ENCODE measurements around the gene MGRN1. TPM values are rescaled to one million over a fixed set of nuclear protein-coding genes. Genes with fewer than 3 reads are reported as not detected.

The MGRN1 gene
- total RNA-seq, 4 donors from 2014 or later, result 37.5 to 59.1 (median 42.7) TPM

DNA sequence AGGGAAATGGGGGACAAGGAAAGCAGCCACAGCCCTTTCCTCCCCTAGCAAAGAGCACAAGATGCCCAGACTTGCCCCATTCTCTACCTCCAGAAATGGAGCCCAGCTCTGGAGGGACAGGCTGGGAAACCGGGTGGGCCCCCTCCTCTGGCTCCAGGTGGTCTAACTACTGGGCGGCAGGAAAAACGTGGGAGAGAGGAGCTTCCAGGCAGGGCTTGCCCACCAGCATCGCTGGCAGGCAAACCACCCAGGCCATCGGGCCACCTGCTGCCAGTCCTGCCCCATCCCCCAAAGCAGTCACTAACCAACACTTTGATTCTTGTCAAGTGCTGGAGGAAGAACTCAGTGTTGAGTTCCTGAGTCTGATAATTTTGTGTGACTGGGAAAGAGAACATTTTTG lies 93.8 kb downstream of the MGRN1 start:
- Histone ChIP-seq H3K36me3 (peaks cover 0 to 71% (median 0%) of the 10 kb centered on the region in 3 donors), H3K4me3 (no peak overlapping the region)

DNA sequence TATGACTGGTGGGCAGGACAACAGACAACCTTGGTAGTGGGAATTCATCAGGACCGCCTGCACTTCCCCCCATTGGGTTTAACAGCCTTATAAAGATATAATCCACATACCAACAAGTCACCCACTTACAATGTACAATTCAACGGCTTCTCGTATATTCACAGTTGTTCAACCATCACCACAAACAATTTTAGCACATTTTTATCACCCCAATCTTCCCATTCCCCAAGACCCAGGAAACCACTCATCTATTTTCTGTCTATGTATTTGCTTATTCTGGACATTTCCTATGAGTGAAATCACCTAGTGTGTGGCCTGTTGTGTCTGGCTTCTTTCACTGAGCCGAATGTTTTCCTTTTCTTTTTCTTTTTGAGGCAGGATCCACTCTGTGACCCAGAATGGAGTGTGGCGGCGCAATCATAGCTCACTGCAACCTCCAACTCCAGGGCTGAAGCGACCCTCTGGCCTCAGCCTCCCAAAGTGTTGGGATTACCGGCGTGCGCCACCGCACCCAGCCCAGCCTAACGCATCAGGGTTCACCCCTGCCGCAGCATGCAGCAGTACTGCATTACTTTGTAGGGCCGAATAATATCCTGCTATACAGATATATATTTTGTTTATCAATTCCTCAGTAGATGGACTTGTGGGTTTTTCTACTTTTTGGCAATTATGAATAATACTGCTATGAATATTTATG lies 98.6 kb downstream of the MGRN1 start:
- no peak overlapping the region for H3K27ac ChIP-seq
- no peak overlapping the region for H3K4me3 ChIP-seq
- TF ChIP-seq EP300 (IDR thresholded peaks at IDR 0.05) (no peak), POLR2A (IDR thresholded peaks at IDR 0.05) (no peak)
- TF ChIP-seq, protein P1, sequence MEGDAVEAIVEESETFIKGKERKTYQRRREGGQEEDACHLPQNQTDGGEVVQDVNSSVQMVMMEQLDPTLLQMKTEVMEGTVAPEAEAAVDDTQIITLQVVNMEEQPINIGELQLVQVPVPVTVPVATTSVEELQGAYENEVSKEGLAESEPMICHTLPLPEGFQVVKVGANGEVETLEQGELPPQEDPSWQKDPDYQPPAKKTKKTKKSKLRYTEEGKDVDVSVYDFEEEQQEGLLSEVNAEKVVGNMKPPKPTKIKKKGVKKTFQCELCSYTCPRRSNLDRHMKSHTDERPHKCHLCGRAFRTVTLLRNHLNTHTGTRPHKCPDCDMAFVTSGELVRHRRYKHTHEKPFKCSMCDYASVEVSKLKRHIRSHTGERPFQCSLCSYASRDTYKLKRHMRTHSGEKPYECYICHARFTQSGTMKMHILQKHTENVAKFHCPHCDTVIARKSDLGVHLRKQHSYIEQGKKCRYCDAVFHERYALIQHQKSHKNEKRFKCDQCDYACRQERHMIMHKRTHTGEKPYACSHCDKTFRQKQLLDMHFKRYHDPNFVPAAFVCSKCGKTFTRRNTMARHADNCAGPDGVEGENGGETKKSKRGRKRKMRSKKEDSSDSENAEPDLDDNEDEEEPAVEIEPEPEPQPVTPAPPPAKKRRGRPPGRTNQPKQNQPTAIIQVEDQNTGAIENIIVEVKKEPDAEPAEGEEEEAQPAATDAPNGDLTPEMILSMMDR (IDR thresholded peaks at IDR 0.05), result no peak
- 92 to 94% methylated on average over 14 of the region's 14 CpGs for WGBS, 2 donors
- H3K27me3 ChIP-seq, result no peaks in the 10 kb centered on the region
- peaks cover 0 to 74% (median 6%) of the 10 kb centered on the region in 3 donors for H3K36me3 ChIP-seq
- H3K9me3 ChIP-seq, result no peaks in the 10 kb centered on the region
- DNase-seq (ENCODE audit: low spot score in 2 of 2), result no peak
- no peaks in the 10 kb centered on the region for H3K4me1 ChIP-seq

More for the DNA sequence above, 93.8 kb downstream of the MGRN1 start:
- no peak for TF ChIP-seq EP300 (IDR thresholded peaks at IDR 0.05)
- no peak for TF ChIP-seq POLR2A (IDR thresholded peaks at IDR 0.05)
- TF ChIP-seq, protein P1 (IDR thresholded peaks at IDR 0.05), result no peak
- H3K27me3 ChIP-seq, result no peaks in the 10 kb centered on the region
- no peaks in the 10 kb centered on the region for H3K4me1 ChIP-seq
- 55 to 66% methylated on average over 5 of the region's 5 CpGs for WGBS, 2 donors
- DNase-seq (ENCODE audit: low spot score in 2 of 2), result no peak
- H3K27ac ChIP-seq, result no peak overlapping the region
- no peaks in the 10 kb centered on the region for H3K9me3 ChIP-seq

DNA sequence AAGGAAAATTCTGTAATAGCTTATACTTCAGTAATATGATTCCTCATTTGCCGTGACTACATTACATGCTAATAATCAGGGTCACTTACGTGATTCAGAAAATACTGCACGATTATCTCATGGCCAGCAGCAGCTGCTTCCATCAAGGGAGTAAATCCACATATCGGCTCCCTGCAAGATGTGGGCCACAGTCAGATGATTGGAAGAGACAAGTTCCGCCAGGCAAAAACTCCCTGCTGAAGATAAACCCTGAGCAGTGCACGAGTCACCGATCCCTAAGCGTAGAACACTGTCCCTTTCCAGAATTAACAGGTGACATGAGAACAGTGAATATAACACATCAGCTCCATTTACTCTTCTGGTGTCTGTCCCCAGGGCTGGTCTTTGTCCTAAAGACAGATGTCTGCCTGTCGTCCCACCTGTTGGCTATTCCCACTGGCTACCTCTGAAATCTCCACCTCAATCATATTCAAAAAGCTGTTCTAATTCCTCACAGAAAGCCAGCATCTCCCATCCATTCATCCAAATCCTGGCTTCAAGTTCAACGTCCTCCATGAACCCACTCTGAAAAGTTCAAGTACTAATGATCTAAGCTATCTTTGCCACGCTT lies 100.1 kb downstream of the MGRN1 start:
- H3K27me3 ChIP-seq, result no peaks in the 10 kb centered on the region
- WGBS, 2 donors, result 86 to 89% methylated on average over 11 of the region's 11 CpGs
- TF ChIP-seq POLR2A (IDR thresholded peaks at IDR 0.05), result no peak
- TF ChIP-seq, protein P1 (IDR thresholded peaks at IDR 0.05), result no peak
- TF ChIP-seq EP300 (IDR thresholded peaks at IDR 0.05), result no peak
- no peak for DNase-seq (ENCODE audit: low spot score in 2 of 2)
- no peaks in the 10 kb centered on the region for H3K9me3 ChIP-seq
- no peak overlapping the region for H3K4me3 ChIP-seq
- no peaks in the 10 kb centered on the region for H3K4me1 ChIP-seq
- H3K27ac ChIP-seq, result no peak overlapping the region
- peaks cover 0 to 77% (median 6%) of the 10 kb centered on the region in 3 donors for H3K36me3 ChIP-seq

DNA sequence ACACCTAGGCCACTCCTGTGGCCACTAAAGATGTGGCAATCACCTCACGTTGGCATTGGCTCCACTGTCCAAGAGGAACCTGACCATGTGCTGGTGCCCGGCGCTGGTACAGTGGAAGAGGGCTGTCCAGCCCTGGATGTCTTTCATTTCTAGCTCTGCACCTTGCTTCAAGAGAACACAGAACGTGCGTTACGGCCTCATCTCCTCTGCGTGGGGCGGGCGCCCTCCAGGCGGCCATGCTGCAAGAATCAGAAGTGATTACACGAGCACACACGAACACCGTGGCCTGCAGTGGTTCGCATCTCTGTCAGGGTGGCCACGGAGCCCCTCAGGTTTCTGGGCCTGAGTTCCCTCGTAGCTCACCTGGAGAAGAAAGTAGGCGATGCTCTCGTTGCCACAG lies 102.0 kb downstream of the MGRN1 start:
- TF ChIP-seq EP300 (IDR thresholded peaks at IDR 0.05), result no peak
- TF ChIP-seq, protein P1 (IDR thresholded peaks at IDR 0.05), result no peak
- TF ChIP-seq POLR2A (IDR thresholded peaks at IDR 0.05), result no peak

DNA sequence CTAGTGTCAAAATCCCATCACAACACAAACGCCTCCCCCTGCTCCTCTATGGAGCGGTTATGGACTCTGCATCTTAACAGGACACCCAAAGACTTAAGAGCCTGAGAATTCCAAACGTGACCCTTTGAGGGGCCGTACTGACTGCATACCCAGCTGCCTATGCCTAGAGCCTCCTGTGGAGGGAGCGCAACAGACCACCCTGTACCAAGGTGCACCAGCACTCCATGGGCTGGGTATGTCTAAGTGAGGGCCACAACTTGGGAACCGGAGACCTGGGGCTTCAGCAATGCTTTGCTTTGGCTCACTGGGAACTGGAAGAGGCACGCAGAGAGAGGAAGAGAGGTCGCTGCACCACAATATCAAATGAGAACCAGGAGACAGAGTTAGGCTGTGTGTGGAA lies 104.0 kb downstream of the MGRN1 start:
- H3K27me3 ChIP-seq, result no peaks in the 10 kb centered on the region
- WGBS, 2 donors, result 90 to 98% methylated on average over 8 of the region's 8 CpGs
- H3K4me3 ChIP-seq, result no peak overlapping the region
- peaks cover 0 to 11% (median 2%) of the 10 kb centered on the region in 4 donors for H3K4me1 ChIP-seq
- H3K36me3 ChIP-seq, result peaks cover 0 to 76% (median 6%) of the 10 kb centered on the region in 3 donors
- TF ChIP-seq, protein P1 (IDR thresholded peaks at IDR 0.05), result no peak
- no peak for TF ChIP-seq EP300 (IDR thresholded peaks at IDR 0.05)
- TF ChIP-seq POLR2A (IDR thresholded peaks at IDR 0.05), result no peak
- no peaks in the 10 kb centered on the region for H3K9me3 ChIP-seq
- no peak overlapping the region for H3K27ac ChIP-seq
- no peak for DNase-seq (ENCODE audit: low spot score in 2 of 2)

More for the DNA sequence above, 102.0 kb downstream of the MGRN1 start:
- no peak overlapping the region for H3K27ac ChIP-seq
- H3K36me3 ChIP-seq, result peaks cover 0 to 90% (median 6%) of the 10 kb centered on the region in 3 donors
- no peaks in the 10 kb centered on the region for H3K27me3 ChIP-seq
- H3K4me1 ChIP-seq, result no peaks in the 10 kb centered on the region
- no peak for DNase-seq (ENCODE audit: low spot score in 2 of 2)
- H3K4me3 ChIP-seq, result no peak overlapping the region
- H3K9me3 ChIP-seq, result no peaks in the 10 kb centered on the region
- 90 to 95% methylated on average over 17 to 18 of the region's 18 CpGs for WGBS, 2 donors
